ENCODE measurements around the gene OR52A1.
"Not testable (repeated sequence)": the region's sequence is repeated elsewhere in the genome, so short reads cannot be mapped to it uniquely, and the experiment has no call there.

The OR52A1 gene

GRCh38 chr11:5160217-5160616, 5.7 kb upstream of the OR52A1 start:
- H3K27ac Mint-ChIP-seq: not testable (repeated sequence)

GRCh38 chr11:5159806-5160205, 5.2 kb upstream of the OR52A1 start:
- Mint-ChIP-seq H3K9me3 (peaks cover 0 to 5% of the 10 kb centered on the region in 2 donors), H3K36me3 (no peaks in the 10 kb centered on the region), H3K4me1 (no peaks in the 10 kb centered on the region), H3K27ac (no peak overlapping the region), H3K4me3 (no peak overlapping the region), H3K27me3 (peaks cover 5 to 13% of the 10 kb centered on the region in 2 donors)
- no peak for ATAC-seq (replicated peaks)
- no peak for DNase-seq

More at GRCh38 chr11:5160217-5160616, 5.7 kb upstream of the OR52A1 start:
- H3K9me3 Mint-ChIP-seq; H3K4me1 Mint-ChIP-seq; DNase-seq; H3K36me3 Mint-ChIP-seq; H3K4me3 Mint-ChIP-seq; ATAC-seq (replicated peaks): not testable (repeated sequence)
- H3K27me3 Mint-ChIP-seq: peaks cover 6 to 13% of the 10 kb centered on the region in 2 donors

GRCh38 chr11:5153574-5154431, 754 bp downstream of the OR52A1 start:
- no peak overlapping the region for H3K27ac Mint-ChIP-seq
- H3K4me1 Mint-ChIP-seq: no peaks in the 10 kb centered on the region
- ATAC-seq (replicated peaks): no peak
- DNase-seq: no peak
- H3K4me3 Mint-ChIP-seq: no peak overlapping the region
- peaks cover 0 to 12% of the 10 kb centered on the region in 2 donors for H3K27me3 Mint-ChIP-seq
- H3K36me3 Mint-ChIP-seq: no peaks in the 10 kb centered on the region
- H3K9me3 Mint-ChIP-seq: no peaks in the 10 kb centered on the region

GRCh38 chr11:5151713-5152153, 2.8 kb downstream of the OR52A1 start:
- Mint-ChIP-seq H3K27ac (no peak overlapping the region), H3K4me1 (no peaks in the 10 kb centered on the region), H3K9me3 (no peaks in the 10 kb centered on the region), H3K4me3 (no peak overlapping the region), H3K36me3 (no peaks in the 10 kb centered on the region), H3K27me3 (peaks cover 0 to 12% of the 10 kb centered on the region in 2 donors)
- ATAC-seq (replicated peaks) (no peak), DNase-seq (no peak)

GRCh38 chr11:5144206-5144605, 10.4 kb downstream of the OR52A1 start:
- H3K9me3 Mint-ChIP-seq; H3K4me3 Mint-ChIP-seq; ATAC-seq (replicated peaks); H3K27ac Mint-ChIP-seq; DNase-seq; H3K36me3 Mint-ChIP-seq; H3K27me3 Mint-ChIP-seq; H3K4me1 Mint-ChIP-seq: not testable (repeated sequence)

- Mint-ChIP-seq H3K9me3 (no peaks in the 10 kb centered on the region), H3K4me1 (no peaks in the 10 kb centered on the region), H3K27me3 (peaks cover 0 to 4% of the 10 kb centered on the region in 2 donors), H3K4me3 (no peak within 1 kb of the TSS), H3K36me3 (no peaks in the 10 kb centered on the region), H3K27ac (no peak within 1 kb of the TSS)
- DNase-seq (no peak), ATAC-seq (replicated peaks) (no peak)
Observed at GRCh38 chr11:5137996-5138395, 16.6 kb downstream of the OR52A1 start, which contains the start of gene OR52A5. Gene OR52A5 (minus strand): TSS chr11:5138356. CDS start chr11:5132642, 5,714 bp downstream.

- ATAC-seq (replicated peaks) (no peak), DNase-seq (no peak)
- Mint-ChIP-seq H3K36me3 (no peaks in the 10 kb centered on the region), H3K4me3 (no peak overlapping the region), H3K27ac (no peak overlapping the region), H3K4me1 (no peaks in the 10 kb centered on the region), H3K9me3 (no peaks in the 10 kb centered on the region), H3K27me3 (peaks cover 0 to 4% of the 10 kb centered on the region in 2 donors)
Observed at GRCh38 chr11:5137014-5137413, 17.5 kb downstream of the OR52A1 start.

- H3K27ac Mint-ChIP-seq: no peak overlapping the region
- no peak for DNase-seq
- H3K27me3 Mint-ChIP-seq: peaks cover 0 to 4% of the 10 kb centered on the region in 2 donors
- H3K4me3 Mint-ChIP-seq: no peak overlapping the region
- H3K36me3 Mint-ChIP-seq: no peaks in the 10 kb centered on the region
- H3K4me1 Mint-ChIP-seq: no peaks in the 10 kb centered on the region
- ATAC-seq (replicated peaks): no peak
- no peaks in the 10 kb centered on the region for H3K9me3 Mint-ChIP-seq
Observed at GRCh38 chr11:5136261-5136660, 18.3 kb downstream of the OR52A1 start.

GRCh38 chr11:5131584-5132335, 22.8 kb downstream of the OR52A1 start:
- no peak overlapping the region for H3K4me3 Mint-ChIP-seq
- DNase-seq (no peak), ATAC-seq (replicated peaks) (no peak)
- no peak overlapping the region for H3K27ac Mint-ChIP-seq
- no peaks in the 10 kb centered on the region for H3K4me1 Mint-ChIP-seq
- H3K36me3 Mint-ChIP-seq: no peaks in the 10 kb centered on the region
- H3K9me3 Mint-ChIP-seq: no peaks in the 10 kb centered on the region
- H3K27me3 Mint-ChIP-seq: no peaks in the 10 kb centered on the region

- no peaks in the 10 kb centered on the region for H3K4me1 Mint-ChIP-seq
- no peak overlapping the region for H3K27ac Mint-ChIP-seq
- ATAC-seq (replicated peaks) (no peak), DNase-seq (no peak)
- no peaks in the 10 kb centered on the region for H3K36me3 Mint-ChIP-seq
- no peak overlapping the region for H3K4me3 Mint-ChIP-seq
- H3K27me3 Mint-ChIP-seq: peaks cover 0 to 11% of the 10 kb centered on the region in 2 donors
- no peaks in the 10 kb centered on the region for H3K9me3 Mint-ChIP-seq
Observed at GRCh38 chr11:5129457-5129877, 25.1 kb downstream of the OR52A1 start.

GRCh38 chr11:5124891-5125620, 29.5 kb downstream of the OR52A1 start:
- Mint-ChIP-seq H3K27me3 (peaks cover 11 to 29% of the 10 kb centered on the region in 2 donors), H3K9me3 (no peaks in the 10 kb centered on the region), H3K36me3 (no peaks in the 10 kb centered on the region), H3K27ac (no peak overlapping the region), H3K4me3 (no peak overlapping the region), H3K4me1 (peaks cover 0 to 6% of the 10 kb centered on the region in 2 donors)
- DNase-seq: no peak
- ATAC-seq (replicated peaks): no peak

GRCh38 chr11:5123802-5124521, 30.6 kb downstream of the OR52A1 start:
- ATAC-seq (replicated peaks) (peak; percentile 72 to 78), DNase-seq (peak; percentile 51)
- no peak overlapping the region for H3K4me3 Mint-ChIP-seq
- H3K36me3 Mint-ChIP-seq: no peaks in the 10 kb centered on the region
- no peaks in the 10 kb centered on the region for H3K9me3 Mint-ChIP-seq
- H3K27me3 Mint-ChIP-seq: peaks cover 11 to 29% of the 10 kb centered on the region in 2 donors
- peaks cover 0 to 6% of the 10 kb centered on the region in 2 donors for H3K4me1 Mint-ChIP-seq
- no peak overlapping the region for H3K27ac Mint-ChIP-seq

- H3K27ac Mint-ChIP-seq: no peak overlapping the region
- no peaks in the 10 kb centered on the region for H3K36me3 Mint-ChIP-seq
- H3K27me3 Mint-ChIP-seq: peaks cover 22 to 23% of the 10 kb centered on the region in 2 donors
- H3K4me1 Mint-ChIP-seq: peaks cover 0 to 1% of the 10 kb centered on the region in 2 donors
- H3K9me3 Mint-ChIP-seq: peaks cover 3 to 4% of the 10 kb centered on the region in 2 donors
- DNase-seq (no peak), ATAC-seq (replicated peaks) (no peak)
- no peak overlapping the region for H3K4me3 Mint-ChIP-seq
Observed at GRCh38 chr11:5118893-5119292, 35.7 kb downstream of the OR52A1 start.

All from stimulated activated naive B cell treated with anti-CD40 and anti-IgM and Interleukin-4, amounts not matched to agents 10 μg/mL and 1 μg/mL and 100 μg/mL, for 72 hours (primary cell).